Smooth muscle cell (in vitro differentiated cells): ENCODE data around the gene XPR1. TPM values are rescaled to one million over a fixed set of nuclear protein-coding genes. Genes with fewer than 3 reads are reported as not detected.
"Not testable (repeated sequence)": the region's sequence is repeated elsewhere in the genome, so short reads cannot be mapped to it uniquely, and the experiment has no call there.

ENCODE experiments used
- DNase-seq: peaks from one replicate; lab custom pipeline; 2025; ENCODE audit not compliant: unreplicated experiment; lab: John Stamatoyannopoulos, UW
- H2AFZ ChIP-seq: fragments of 200-600 bp; sonication (generic); 2 replicates; pipeline ENCODE4 v1.6.0; 2016; ENCODE audit warnings: antibody characterized with exemption, low read depth, mild to moderate bottlenecking
- H3F3A ChIP-seq: fragments of 200-600 bp; sonication (generic); 2 replicates; pipeline ENCODE4 v1.6.0; 2017; ENCODE audit warnings: antibody characterized with exemption, low read depth
- H3K27ac ChIP-seq: fragments of 200-600 bp; sonication (generic); 2 replicates; pipeline ENCODE4 v1.5.1; 2016; ENCODE audit warnings: low read depth, mild to moderate bottlenecking
- H3K27me3 ChIP-seq: fragments of 200-600 bp; sonication (generic); 2 replicates; pipeline ENCODE4 v1.6.1; 2016; ENCODE audit warnings: low read depth, mild to moderate bottlenecking
- H3K36me3 ChIP-seq: fragments of 200-600 bp; sonication (generic); 2 replicates; pipeline ENCODE4 v1.5.1; 2016; ENCODE audit warnings: low read depth
- H3K4me1 ChIP-seq: fragments of 200-600 bp; sonication (generic); 2 replicates; pipeline ENCODE4 v1.5.1; 2016; ENCODE audit warnings: low read depth
- H3K4me2 ChIP-seq: fragments of 200-600 bp; sonication (generic); 2 replicates; pipeline ENCODE4 v1.6.0; 2016; ENCODE audit warnings: mild to moderate bottlenecking
- H3K4me3 ChIP-seq: fragments of 200-600 bp; sonication (generic); 2 replicates; pipeline ENCODE4 v1.5.1; 2016; ENCODE audit warnings: mild to moderate bottlenecking
- H3K79me2 ChIP-seq: fragments of 200-600 bp; sonication (generic); 2 replicates; pipeline ENCODE4 v1.6.0; 2016; ENCODE audit warnings: low read depth, mild to moderate bottlenecking
- H3K9ac ChIP-seq: fragments of 200-600 bp; sonication (generic); 2 replicates; pipeline ENCODE4 v1.6.0; 2016; ENCODE audit warnings: low read depth
- H3K9me3 ChIP-seq: fragments of 200-600 bp; sonication (generic); replicated peaks from 2 replicates; pipeline ENCODE4 v1.5.1; 2016; ENCODE audit warnings: low read depth
- H4K20me1 ChIP-seq: fragments of 200-600 bp; sonication (generic); 2 replicates; pipeline ENCODE4 v1.6.0; 2016; ENCODE audit warnings: low read depth
- CTCF ChIP-seq: fragments of 200-600 bp; sonication (generic); IDR thresholded peaks from 2 replicates; pipeline ENCODE4 v1.5.1; 2017; ENCODE audit warnings: borderline replicate concordance, mild to moderate bottlenecking, antibody characterized with exemption; ENCODE audit not compliant: insufficient read depth, poor library complexity, severe bottlenecking
- WGBS: methylation state at CpG from one replicate; pipeline ENCODE4 v1.1.7; 2016; ENCODE audit warnings: low lambda C conversion rate; 5-methylcytosine and 5-hydroxymethylcytosine counted together
- polyA plus RNA-seq: library from polyadenylated mRNA; unstranded; fragments of >200 nt; fragmentation: Nextera tagmentation; extraction: Ambion mirVana; gene quantifications from 2 replicates; pipeline ENCODE4 v1.2.1, GENCODE V29; 2016
- total RNA-seq: library from RNA; depleted of rRNA; stranded (reverse); fragments of >200 nt; gene quantifications from 2 replicates; pipeline ENCODE4 v1.2.3, GENCODE V29; 2014

Gene XPR1
- total and polyA plus RNA-seq, 2 experiments from 2014 or later, result 9.5 to 27.6 TPM

DNA sequence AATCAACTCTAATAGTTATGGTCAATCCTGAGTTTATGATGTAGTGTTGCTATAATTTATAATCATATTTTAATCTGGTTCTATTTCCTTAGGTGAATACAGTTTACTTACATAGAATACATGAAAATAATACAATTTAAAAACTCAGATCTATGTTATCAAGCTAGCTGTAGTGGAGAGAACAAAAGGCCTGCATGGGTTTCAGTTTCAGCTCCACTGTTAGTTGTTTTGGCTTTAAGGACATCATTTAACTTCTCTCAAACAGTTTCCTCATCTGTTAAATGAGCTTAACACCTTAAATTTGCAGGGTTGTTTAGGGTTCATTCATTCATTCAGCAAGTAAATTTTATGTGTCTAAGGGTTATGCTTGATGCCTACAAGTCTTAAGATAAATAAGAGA is 182.4 kb downstream of the XPR1 start:
- Histone ChIP-seq H3K9me3 (no peaks in the 10 kb centered on the region), H3K27ac (no peak overlapping the region), H2AFZ (no peak overlapping the region), H3K4me3 (no peak overlapping the region), H3K4me2 (no peak overlapping the region), H4K20me1 (no peaks in the 10 kb centered on the region), H3K4me1 (no peaks in the 10 kb centered on the region), H3F3A (no peaks in the 10 kb centered on the region), H3K36me3 (no peaks in the 10 kb centered on the region), H3K9ac (no peak overlapping the region), H3K27me3 (no peaks in the 10 kb centered on the region), H3K79me2 (no peaks in the 10 kb centered on the region)
- no peak for DNase-seq
- no peak for TF ChIP-seq CTCF

GRCh38 chr1:180815188-180815587 is 183.4 kb downstream of the XPR1 start:
- Histone ChIP-seq H3K4me3 (no peak overlapping the region), H3K36me3 (no peaks in the 10 kb centered on the region), H3K27ac (no peak overlapping the region), H4K20me1 (no peaks in the 10 kb centered on the region), H3F3A (no peaks in the 10 kb centered on the region), H3K4me2 (peak overlapping the region; percentile 20), H3K9me3 (no peaks in the 10 kb centered on the region), H3K4me1 (no peaks in the 10 kb centered on the region), H3K79me2 (no peaks in the 10 kb centered on the region), H3K9ac (no peak overlapping the region), H2AFZ (no peak overlapping the region), H3K27me3 (no peaks in the 10 kb centered on the region)
- 23% methylated on average over 4 of the region's 4 CpGs for WGBS
- TF ChIP-seq CTCF, result no peak
- no peak for DNase-seq

DNA sequence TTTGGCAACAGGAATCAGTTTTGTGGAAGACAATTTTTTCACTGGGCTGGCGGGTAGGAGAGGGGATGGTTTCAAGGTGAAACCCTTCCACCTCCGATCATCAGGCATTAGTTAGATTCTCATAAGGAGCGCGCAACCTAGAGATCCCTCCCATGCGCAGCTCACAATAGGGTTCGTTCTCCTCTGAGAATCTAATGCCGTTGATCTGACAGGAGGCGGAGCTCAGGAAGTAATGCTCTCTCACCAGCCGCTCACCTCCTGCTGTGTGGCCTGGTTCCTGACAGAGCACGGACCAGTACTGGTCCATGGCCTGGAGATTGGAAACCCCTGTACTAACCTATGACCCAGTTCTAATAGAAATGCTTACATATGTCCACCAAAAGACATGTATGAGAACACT is 184.3 kb downstream of the XPR1 start:
- Histone ChIP-seq H3K4me1 (no peaks in the 10 kb centered on the region), H3K36me3 (no peaks in the 10 kb centered on the region), H3K27me3 (no peaks in the 10 kb centered on the region), H2AFZ (no peak overlapping the region), H3K27ac (no peak overlapping the region), H3K4me2 (no peak overlapping the region), H3F3A (no peaks in the 10 kb centered on the region), H3K4me3 (no peak overlapping the region), H3K79me2 (no peaks in the 10 kb centered on the region), H3K9me3 (no peaks in the 10 kb centered on the region), H3K9ac (no peak overlapping the region), H4K20me1 (no peaks in the 10 kb centered on the region)
- no peak for DNase-seq
- 92% methylated on average over 10 of the region's 10 CpGs for WGBS
- TF ChIP-seq CTCF, result no peak

- Histone ChIP-seq H3K4me3 (no peak overlapping the region), H3K36me3 (no peaks in the 10 kb centered on the region), H3K4me1 (no peaks in the 10 kb centered on the region), H3K9ac (no peak overlapping the region), H3K4me2 (no peak overlapping the region), H4K20me1 (no peaks in the 10 kb centered on the region), H2AFZ (no peak overlapping the region), H3K27ac (no peak overlapping the region), H3K9me3 (no peaks in the 10 kb centered on the region), H3K79me2 (no peaks in the 10 kb centered on the region), H3F3A (no peaks in the 10 kb centered on the region), H3K27me3 (no peaks in the 10 kb centered on the region)
- 95% methylated on average over 2 of the region's 2 CpGs for WGBS
- TF ChIP-seq CTCF, result no peak
- no peak for DNase-seq
Observed at GRCh38 chr1:180821970-180822369, 190.1 kb downstream of the XPR1 start.

DNA sequence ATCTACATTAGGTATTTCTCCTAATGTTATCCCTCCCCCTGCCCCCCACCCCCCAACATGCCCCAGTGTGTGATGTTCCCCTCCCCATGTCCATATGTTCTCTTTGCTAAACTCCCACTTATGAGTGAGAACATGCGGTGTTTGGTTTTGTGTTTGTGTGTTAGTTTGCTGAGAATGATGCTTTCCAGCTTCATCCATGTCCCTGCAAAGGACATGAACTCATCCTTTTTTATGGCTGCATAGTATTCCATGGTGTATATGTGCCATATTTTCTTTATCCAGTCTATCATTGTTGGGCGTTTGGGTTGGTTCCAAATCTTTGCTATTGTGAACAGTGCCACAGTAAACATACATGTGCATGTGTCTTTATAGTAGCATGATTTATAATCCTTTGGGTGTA is 199.7 kb downstream of the XPR1 start:
- H3K79me2 ChIP-seq, H3K27me3 ChIP-seq, H3K9ac ChIP-seq, H3K36me3 ChIP-seq, H3K9me3 ChIP-seq, H3F3A ChIP-seq, H3K27ac ChIP-seq, H2AFZ ChIP-seq, DNase-seq, H3K4me1 ChIP-seq, H3K4me2 ChIP-seq, H3K4me3 ChIP-seq, H4K20me1 ChIP-seq: not testable (repeated sequence)
- 94% methylated on average over 2 of the region's 2 CpGs for WGBS

DNA sequence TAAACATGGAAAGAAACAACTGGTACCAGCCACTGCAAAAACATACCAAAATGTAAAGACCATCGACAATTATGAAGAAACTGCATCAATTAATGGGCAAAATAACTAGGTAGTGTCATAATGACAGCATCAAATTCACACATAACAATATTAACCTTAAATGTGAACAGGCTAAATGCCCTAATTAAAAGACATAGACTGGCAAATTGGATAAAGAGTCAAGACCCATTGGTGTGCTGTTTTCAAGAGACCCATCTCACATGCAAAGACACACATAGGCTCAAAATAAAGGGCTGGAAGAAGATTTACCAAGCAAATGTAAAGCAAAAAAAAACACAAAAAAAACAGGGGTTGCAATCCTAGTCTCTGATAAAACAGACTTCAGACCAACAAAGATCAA is 201.4 kb downstream of the XPR1 start:
- DNase-seq, H3K9ac ChIP-seq, H3K36me3 ChIP-seq, H3K27ac ChIP-seq, H3K4me3 ChIP-seq, H3K27me3 ChIP-seq, H3K79me2 ChIP-seq, H3F3A ChIP-seq, H4K20me1 ChIP-seq, H3K9me3 ChIP-seq, H2AFZ ChIP-seq, H3K4me2 ChIP-seq: not testable (repeated sequence)
- 100% methylated on average over 1 of the region's 1 CpG for WGBS
- H3K4me1 ChIP-seq, result peaks cover 12% of the 10 kb centered on the region
